Thyroid gland (tissue), 4 donors: Measurements from ENCODE around the gene MEIS1. TPM values are rescaled to one million over a fixed set of nuclear protein-coding genes. Genes with fewer than 3 reads are reported as not detected.

Experiments
- DNase-seq, 2 donors: peaks; one replicate each; pipeline ENCODE4 v3.0.0-alpha.2; 2019
- H3K27ac ChIP-seq, 3 donors: fragments of 200-600 bp; sonication (generic); 1 replicate in 2 of 3; 2 replicates in 1 of 3; pipeline ENCODE4 v1.5.1; 2016 to 2019; ENCODE audit warnings: mild to moderate bottlenecking in 1 of 3, moderate library complexity in 1 of 3
- H3K27me3 ChIP-seq: fragments of 200-600 bp; sonication (generic); one replicate; pipeline ENCODE4 v1.5.1; 2019
- H3K36me3 ChIP-seq, 2 donors: fragments of 200-600 bp; sonication (generic); one replicate each; pipeline ENCODE4 v1.5.1; 2016 to 2019
- H3K4me1 ChIP-seq, 2 donors: fragments of 200-600 bp; sonication (generic); one replicate each; pipeline ENCODE4 v1.5.1; 2017 to 2019
- H3K4me3 ChIP-seq, 3 donors: fragments of 200-600 bp; sonication (generic); replicated peaks in 1 of 3; 1 replicate in 2 of 3; 2 replicates in 1 of 3; pipeline ENCODE4 v1.5.1; 2016; ENCODE audit warnings: mild to moderate bottlenecking in 1 of 3
- H3K9me3 ChIP-seq: fragments of 200-600 bp; sonication (generic); one replicate; pipeline ENCODE4 v1.5.1; 2017
- POLR2A ChIP-seq, 2 donors: fragments of 450-650 bp; IDR thresholded peaks; one replicate each; pipeline ENCODE4 v1.6.1; 2017; ENCODE audit warnings: antibody characterized with exemption in 2 of 2, mild to moderate bottlenecking in 2 of 2, moderate library complexity in 1 of 2
- WGBS, 2 donors: methylation state at CpG; one replicate each; pipeline ENCODE4 v1.1.5; 2017; 5-methylcytosine and 5-hydroxymethylcytosine counted together
- intact Hi-C: fragments of 100-400 bp; cut with DNase I; formaldehyde crosslinking; loops from one replicate; pipeline ENCODE4 v1.15.1; 2023
- total RNA-seq, 4 donors: library from RNA; depleted of rRNA; stranded (reverse); fragments of >200 nt; gene quantifications; one replicate each; pipeline ENCODE4 v1.2.3, GENCODE V29; 2016
- TF ChIP-seq, protein P1 (sequence below), 6 experiments: fragments of 200-600 bp in 3 of 6; fragments of 450-650 bp in 3 of 6; sonication (generic) in 3 of 6; IDR thresholded peaks; one replicate each; pipeline ENCODE4 v1.5.1; 2016 to 2019; ENCODE audit warnings: antibody characterized with exemption in 6 of 6, mild to moderate bottlenecking in 2 of 6, inconsistent platforms in 1 of 6, moderate library complexity in 1 of 6

The MEIS1 gene
- total RNA-seq, 4 donors from 2014 or later = 6.8 to 11.8 (median 9.4) TPM

DNA sequence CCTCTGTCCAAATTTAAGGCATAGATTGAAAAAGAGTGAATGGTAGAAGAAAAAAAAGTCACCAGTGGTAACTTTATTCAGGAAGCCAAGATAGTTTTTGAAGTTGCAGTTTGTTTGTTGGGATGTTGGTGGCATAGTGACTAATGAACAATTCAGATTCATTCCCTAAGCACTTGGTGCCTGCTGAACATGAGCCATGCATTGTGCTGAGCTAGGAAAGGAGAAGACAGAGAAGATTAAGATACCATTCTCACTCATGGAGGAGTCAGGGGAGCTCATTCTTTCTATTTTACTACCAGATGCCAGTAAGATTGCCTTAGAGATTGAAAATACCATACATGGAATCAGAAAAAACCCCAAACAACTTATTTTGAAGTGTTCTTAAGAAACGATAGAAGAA is 25.1 kb downstream of the MEIS1 start:
- Histone ChIP-seq H3K4me3 (no peak overlapping the region), H3K36me3 (no peaks in the 10 kb centered on the region), H3K27me3 (no peaks in the 10 kb centered on the region), H3K4me1 (no peaks in the 10 kb centered on the region), H3K27ac (no peak overlapping the region), H3K9me3 (no peaks in the 10 kb centered on the region)
- DNase-seq = no peak
- WGBS, 2 donors = 59 to 71% methylated on average over 1 of the region's 1 CpG
- TF ChIP-seq, protein P1, sequence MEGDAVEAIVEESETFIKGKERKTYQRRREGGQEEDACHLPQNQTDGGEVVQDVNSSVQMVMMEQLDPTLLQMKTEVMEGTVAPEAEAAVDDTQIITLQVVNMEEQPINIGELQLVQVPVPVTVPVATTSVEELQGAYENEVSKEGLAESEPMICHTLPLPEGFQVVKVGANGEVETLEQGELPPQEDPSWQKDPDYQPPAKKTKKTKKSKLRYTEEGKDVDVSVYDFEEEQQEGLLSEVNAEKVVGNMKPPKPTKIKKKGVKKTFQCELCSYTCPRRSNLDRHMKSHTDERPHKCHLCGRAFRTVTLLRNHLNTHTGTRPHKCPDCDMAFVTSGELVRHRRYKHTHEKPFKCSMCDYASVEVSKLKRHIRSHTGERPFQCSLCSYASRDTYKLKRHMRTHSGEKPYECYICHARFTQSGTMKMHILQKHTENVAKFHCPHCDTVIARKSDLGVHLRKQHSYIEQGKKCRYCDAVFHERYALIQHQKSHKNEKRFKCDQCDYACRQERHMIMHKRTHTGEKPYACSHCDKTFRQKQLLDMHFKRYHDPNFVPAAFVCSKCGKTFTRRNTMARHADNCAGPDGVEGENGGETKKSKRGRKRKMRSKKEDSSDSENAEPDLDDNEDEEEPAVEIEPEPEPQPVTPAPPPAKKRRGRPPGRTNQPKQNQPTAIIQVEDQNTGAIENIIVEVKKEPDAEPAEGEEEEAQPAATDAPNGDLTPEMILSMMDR (IDR thresholded peaks at IDR 0.05) = no peak
- TF ChIP-seq POLR2A (IDR thresholded peaks at IDR 0.05) = no peak
- intact Hi-C loops = no loop called here

DNA sequence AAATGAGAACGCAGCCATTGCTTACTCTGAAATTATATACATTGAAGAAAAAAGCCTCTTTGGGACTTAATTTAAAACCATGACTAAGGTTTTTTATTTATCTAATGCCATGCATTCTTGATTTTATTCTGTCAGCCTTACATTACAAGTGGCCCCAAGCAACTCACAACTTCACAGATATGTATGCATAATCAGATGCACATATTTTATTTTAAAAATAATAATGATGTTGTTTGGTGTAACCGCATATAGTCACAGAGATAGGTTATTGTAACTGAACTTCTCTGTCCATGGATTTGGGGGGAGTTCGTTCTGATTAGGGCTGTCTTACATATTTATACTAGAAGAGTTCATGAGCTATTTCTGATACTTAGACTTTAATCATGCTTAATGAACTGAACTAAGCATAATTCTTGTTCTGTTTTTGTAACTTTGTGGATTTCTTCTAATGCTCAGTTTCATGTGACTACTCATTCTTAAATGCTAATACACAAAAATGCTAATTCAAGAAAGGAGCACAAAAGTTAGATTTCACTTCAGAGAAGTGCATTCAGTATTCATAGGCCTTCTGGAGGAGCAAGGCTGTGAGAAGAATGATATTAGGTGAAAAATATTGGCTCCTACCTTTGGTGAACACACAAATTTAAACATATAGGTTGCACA is 26.2 kb downstream of the MEIS1 start:
- Histone ChIP-seq H3K27me3 (no peaks in the 10 kb centered on the region), H3K36me3 (no peaks in the 10 kb centered on the region), H3K4me1 (no peaks in the 10 kb centered on the region), H3K27ac (no peak overlapping the region), H3K4me3 (no peak overlapping the region), H3K9me3 (no peaks in the 10 kb centered on the region)
- TF ChIP-seq, protein P1 (IDR thresholded peaks at IDR 0.05) = no peak
- TF ChIP-seq POLR2A (IDR thresholded peaks at IDR 0.05) = no peak
- WGBS, 2 donors = 95 to 98% methylated on average over 3 of the region's 3 CpGs
- intact Hi-C loops = no loop called here
- DNase-seq = no peak

DNA sequence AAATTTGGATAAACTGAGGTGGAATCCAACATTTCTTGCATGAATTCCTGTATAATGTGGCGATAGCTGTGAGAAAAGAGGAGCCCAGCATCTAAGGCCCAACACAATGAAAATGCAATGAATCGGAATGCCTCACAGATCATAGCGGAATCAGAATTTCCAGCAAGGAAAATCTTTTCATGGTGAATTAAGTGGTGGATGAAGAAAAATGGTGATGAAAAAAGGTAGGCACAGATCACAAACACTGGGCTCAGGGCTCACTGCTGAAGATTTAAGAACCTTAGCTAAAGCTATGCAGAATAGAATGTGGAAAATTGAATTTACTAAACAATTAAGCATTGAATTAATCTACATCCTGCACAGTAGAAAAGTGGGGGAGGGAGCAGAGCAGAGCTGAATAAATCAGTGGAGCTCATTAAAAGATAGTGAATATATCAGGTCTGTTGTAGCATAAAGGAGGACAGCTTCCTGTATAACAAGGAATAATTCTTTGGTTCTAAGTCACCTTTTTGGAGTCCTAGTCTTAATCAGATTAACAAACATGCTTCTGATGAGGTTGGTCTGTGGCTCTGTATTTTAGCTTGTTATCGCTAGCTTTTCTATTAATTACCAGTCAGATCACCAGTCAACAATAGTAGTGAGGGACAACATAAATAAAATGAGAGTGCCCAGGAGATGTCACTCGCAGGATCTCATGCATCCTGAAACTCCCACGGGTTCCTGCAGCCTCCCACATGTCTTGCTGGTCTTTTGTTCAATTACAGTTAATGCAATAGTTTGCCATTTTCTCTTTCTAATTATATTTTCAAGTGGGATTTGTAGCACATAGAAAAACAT is 27.0 kb downstream of the MEIS1 start:
- no peaks in the 10 kb centered on the region for H3K36me3 ChIP-seq
- WGBS, 2 donors = 75 to 79% methylated on average over 6 of the region's 6 CpGs
- no peak overlapping the region for H3K27ac ChIP-seq
- DNase-seq = no peak
- intact Hi-C loops = no loop called here
- H3K4me1 ChIP-seq = no peaks in the 10 kb centered on the region
- TF ChIP-seq, protein P1 (IDR thresholded peaks at IDR 0.05) = no peak
- TF ChIP-seq POLR2A (IDR thresholded peaks at IDR 0.05) = no peak
- no peaks in the 10 kb centered on the region for H3K27me3 ChIP-seq
- H3K4me3 ChIP-seq = no peak overlapping the region
- no peaks in the 10 kb centered on the region for H3K9me3 ChIP-seq

DNA sequence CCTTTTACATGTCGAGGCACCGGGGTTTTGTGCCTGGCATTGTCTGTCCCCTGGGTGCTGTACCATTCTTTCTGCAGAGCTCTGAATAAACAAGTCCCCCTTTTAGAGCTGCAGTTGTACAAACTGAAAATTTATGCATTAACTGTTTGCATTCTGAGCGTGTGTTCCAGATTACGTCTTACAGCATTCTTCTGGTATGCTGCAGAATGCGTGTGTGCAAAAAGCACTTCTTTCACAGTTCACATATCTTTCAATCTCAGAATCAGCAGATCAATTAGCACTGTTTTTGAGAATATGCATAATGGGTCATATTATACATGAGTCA is 27.5 kb downstream of the MEIS1 start:
- 37 to 48% methylated on average over 5 of the region's 5 CpGs for WGBS, 2 donors
- Histone ChIP-seq H3K4me3 (no peak overlapping the region), H3K27ac (no peak overlapping the region), H3K9me3 (no peaks in the 10 kb centered on the region), H3K27me3 (no peaks in the 10 kb centered on the region), H3K36me3 (no peaks in the 10 kb centered on the region), H3K4me1 (no peaks in the 10 kb centered on the region)
- intact Hi-C loops = no loop called here
- no peak for TF ChIP-seq POLR2A (IDR thresholded peaks at IDR 0.05)
- TF ChIP-seq, protein P1 (IDR thresholded peaks at IDR 0.05) = no peak
- DNase-seq = no peak

DNA sequence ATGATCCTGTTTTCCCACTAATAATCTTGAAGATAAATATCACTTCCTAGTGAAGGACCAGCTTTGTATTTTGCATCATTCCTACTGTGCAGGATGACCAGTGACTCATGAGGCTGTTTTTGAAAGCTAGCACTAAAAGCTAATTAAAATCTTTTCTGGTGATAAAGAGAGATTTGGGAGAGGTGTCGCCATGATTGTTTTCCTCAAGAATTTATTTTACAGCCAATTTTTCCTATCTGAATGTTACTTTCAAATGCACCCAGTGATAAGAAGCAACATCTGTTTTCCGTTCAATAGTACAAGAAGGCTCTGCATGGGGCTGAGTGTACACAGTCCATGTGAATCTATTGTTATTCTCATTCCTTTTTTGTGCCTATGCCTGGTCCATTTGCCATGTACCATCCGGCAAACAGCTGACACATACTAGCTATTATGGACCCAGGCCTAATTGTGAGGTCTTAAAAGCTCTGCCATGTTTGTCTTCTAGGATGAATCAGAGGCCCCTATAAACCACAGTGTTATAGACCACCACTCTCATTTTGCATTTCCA is 28.4 kb downstream of the MEIS1 start:
- no peaks in the 10 kb centered on the region for H3K27me3 ChIP-seq
- 85 to 88% methylated on average over 3 of the region's 3 CpGs for WGBS, 2 donors
- H3K4me3 ChIP-seq = no peak overlapping the region
- no peaks in the 10 kb centered on the region for H3K9me3 ChIP-seq
- H3K4me1 ChIP-seq = no peaks in the 10 kb centered on the region
- no peak for TF ChIP-seq POLR2A (IDR thresholded peaks at IDR 0.05)
- TF ChIP-seq, protein P1 (IDR thresholded peaks at IDR 0.05) = no peak
- intact Hi-C loops = no loop called here
- no peak overlapping the region for H3K27ac ChIP-seq
- no peaks in the 10 kb centered on the region for H3K36me3 ChIP-seq
- no peak for DNase-seq
